Measurements from ENCODE around the gene ZNF385C.

The ZNF385C gene

DNA sequence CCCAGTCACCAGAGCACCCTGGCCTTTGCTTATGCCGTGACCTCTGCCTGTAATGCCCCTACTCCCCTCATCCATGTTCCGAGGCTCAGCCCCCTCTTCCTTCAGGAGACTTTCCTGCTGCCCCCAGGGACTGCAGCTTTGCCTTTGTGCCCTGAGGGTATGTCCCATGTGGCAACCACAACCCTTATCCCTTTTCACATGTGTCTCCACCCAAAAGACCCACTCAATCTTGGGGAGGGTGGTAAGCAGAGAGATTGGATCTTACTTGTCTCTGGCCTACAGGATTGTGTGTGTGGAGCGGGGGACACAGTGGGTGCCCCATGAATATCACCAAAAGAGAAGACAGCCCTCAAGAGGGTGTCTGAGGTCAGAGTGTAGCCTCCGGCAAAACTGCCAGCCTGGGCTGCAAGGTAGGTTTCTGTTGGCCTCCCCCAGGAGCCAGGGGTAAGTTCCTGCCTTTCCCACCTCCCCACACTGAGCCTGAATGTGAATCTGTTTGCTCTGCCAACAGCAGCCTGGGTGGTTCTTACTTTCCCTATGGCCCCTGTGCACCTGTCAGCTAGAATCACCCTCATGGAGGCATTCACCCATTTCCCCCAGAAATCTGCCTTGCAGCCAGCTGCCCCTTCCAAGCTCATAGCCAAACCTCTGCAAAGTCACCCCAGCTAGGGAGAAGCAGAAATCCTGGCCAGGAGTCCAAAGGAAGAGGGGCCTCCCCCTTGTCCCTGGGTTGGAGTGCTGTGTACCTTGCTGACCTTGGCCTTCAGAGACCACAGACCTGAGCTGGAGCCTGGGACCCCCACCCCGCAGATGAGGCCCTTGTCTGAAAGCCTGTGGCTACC, 36.4 kb downstream of the ZNF385C start:
- TF ChIP-seq, protein P1, sequence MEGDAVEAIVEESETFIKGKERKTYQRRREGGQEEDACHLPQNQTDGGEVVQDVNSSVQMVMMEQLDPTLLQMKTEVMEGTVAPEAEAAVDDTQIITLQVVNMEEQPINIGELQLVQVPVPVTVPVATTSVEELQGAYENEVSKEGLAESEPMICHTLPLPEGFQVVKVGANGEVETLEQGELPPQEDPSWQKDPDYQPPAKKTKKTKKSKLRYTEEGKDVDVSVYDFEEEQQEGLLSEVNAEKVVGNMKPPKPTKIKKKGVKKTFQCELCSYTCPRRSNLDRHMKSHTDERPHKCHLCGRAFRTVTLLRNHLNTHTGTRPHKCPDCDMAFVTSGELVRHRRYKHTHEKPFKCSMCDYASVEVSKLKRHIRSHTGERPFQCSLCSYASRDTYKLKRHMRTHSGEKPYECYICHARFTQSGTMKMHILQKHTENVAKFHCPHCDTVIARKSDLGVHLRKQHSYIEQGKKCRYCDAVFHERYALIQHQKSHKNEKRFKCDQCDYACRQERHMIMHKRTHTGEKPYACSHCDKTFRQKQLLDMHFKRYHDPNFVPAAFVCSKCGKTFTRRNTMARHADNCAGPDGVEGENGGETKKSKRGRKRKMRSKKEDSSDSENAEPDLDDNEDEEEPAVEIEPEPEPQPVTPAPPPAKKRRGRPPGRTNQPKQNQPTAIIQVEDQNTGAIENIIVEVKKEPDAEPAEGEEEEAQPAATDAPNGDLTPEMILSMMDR (conservative IDR thresholded peaks at IDR 0.05; ENCODE audit: low read depth) = no peak
- DNase-seq (ENCODE audit: low spot score) = no peak
- H3K27ac ChIP-seq = no peak overlapping the region
- CTCF ChIA-PET = no interaction called here
- POLR2A ChIA-PET (ENCODE audit: low non-redundant PET) = no interaction called here

DNA sequence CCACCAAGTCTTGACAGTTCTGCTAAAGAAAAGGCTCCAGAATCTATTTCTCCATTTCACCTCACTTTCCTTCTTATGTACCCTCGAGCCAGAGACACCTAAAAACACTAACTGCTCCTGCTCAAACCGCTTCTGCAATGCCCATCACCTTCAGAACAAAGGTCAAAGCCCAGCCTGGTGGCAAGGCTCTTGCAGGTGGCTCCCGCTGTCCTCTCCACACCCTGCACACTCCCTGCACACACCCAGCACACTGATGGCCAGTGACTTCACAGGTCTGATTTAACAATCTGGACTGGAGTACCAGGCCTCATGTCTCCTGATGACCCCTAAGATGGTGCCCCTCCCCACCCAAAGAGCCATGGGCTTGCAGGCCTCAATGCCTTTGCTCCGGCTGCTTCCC, 38.0 kb downstream of the ZNF385C start:
- POLR2A ChIA-PET (ENCODE audit: low non-redundant PET) = no interaction called here
- DNase-seq (ENCODE audit: low spot score) = no peak
- CTCF ChIA-PET = interaction anchor here (0.6 to 2.2 kb wide), 2 partner anchors 8 to 447 kb away, joined by 5 to 6 read pairs; no protein-coding TSS in a partner anchor
- no peak overlapping the region for H3K27ac ChIP-seq
- TF ChIP-seq, protein P1 (conservative IDR thresholded peaks at IDR 0.05; ENCODE audit: low read depth) = no peak

DNA sequence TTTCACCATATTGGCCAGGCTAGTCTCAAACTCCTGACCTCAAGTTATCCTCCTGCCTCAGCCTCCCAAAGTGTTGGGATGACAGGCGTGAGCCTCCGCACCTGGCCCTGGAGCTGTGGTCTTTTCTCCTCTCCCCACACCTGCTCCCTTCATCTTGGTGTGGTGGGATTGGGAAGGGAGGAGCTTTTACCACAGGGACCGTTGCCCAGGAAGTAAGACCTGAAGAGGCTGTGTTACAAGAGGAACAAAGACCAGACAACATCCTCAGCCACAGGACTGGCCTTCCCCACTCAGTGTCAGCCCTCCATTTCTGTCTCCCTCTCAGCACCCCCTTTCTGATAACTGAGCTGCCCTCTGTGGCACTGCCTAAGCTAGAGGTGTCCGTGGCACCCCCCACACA, 38.5 kb downstream of the ZNF385C start:
- DNase-seq (ENCODE audit: low spot score) = no peak
- CTCF ChIA-PET = interaction anchor here (2.2 kb wide), 1 partner anchor 8 kb away, joined by 5 read pairs; no protein-coding TSS in a partner anchor
- POLR2A ChIA-PET (ENCODE audit: low non-redundant PET) = no interaction called here
- no peak overlapping the region for H3K27ac ChIP-seq
- TF ChIP-seq, protein P1 (conservative IDR thresholded peaks at IDR 0.05; ENCODE audit: low read depth) = no peak

DNA sequence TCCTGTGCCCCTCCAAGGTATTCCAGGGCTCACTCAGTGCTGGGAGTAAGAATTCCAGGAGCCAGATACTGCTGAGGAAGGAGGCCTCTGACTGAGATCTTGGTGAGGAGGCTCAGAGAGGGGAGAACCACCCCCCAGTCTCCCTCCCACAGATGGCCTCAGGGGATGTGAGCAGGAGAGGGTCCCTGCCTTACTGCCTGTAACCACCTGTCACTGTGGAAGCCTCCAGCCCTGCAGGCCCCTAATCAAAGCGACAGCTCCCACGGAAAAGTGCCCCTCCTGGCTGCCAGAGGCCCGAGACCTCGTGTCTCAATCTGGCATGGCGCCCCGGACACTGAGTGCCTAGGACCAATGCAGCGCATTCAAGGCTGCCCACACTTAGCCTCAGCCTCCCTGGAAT, 40.2 kb downstream of the ZNF385C start:
- no peak overlapping the region for H3K27ac ChIP-seq
- ChIA-PET POLR2A (ENCODE audit: low non-redundant PET) (no interaction called here), CTCF (interaction anchor here (2.2 kb wide), 1 partner anchor 10 kb away, joined by 5 read pairs; no protein-coding TSS in a partner anchor)
- no peak for DNase-seq (ENCODE audit: low spot score)
- TF ChIP-seq, protein P1 (conservative IDR thresholded peaks at IDR 0.05; ENCODE audit: low read depth) = no peak

DNA sequence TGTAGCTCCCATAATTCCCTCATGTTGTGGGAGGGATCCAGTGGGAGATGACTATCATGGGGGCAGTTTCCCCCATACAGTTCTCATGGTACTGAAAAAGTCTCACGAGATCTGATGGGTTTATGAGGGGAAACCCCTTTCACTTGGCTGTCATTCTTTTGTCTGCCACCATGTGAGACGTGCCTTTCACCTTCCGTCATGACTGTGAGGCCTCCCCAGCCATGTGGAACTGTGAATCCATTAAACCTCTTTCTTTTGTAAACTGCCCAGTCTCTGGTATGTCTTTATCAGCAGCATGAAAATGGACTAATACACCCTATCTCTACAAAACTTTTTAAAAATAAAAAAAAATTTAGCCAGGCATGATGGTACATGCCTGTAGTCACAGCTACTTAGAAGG, 41.6 kb downstream of the ZNF385C start:
- CTCF ChIA-PET = interaction anchor here (0.6 kb wide), 1 partner anchor 343 kb away, joined by 5 read pairs; no protein-coding TSS in a partner anchor
- POLR2A ChIA-PET (ENCODE audit: low non-redundant PET) = no interaction called here
- TF ChIP-seq, protein P1 (conservative IDR thresholded peaks at IDR 0.05; ENCODE audit: low read depth) = no peak
- DNase-seq (ENCODE audit: low spot score) = no peak
- no peak overlapping the region for H3K27ac ChIP-seq

DNA sequence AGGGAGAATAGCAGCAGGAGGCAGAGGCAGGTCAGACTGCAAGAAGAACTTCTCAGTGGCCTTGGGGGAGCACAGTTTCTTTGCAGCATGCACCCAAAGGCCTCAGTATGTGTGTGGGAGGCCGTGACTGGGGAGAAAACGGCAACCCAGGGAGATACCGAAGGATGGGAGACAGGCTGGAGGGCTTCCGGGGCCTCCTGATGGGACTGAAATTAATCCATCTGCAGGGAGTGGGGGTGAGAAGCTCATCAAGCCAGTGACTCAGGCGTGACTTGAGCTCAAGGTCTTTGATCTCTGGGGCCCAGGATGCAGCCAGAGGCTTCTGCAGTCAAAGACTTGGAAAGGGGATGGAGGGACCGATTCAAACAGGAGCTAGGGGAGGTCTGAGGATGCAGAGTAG, 42.8 kb downstream of the ZNF385C start:
- CTCF ChIA-PET = interaction anchor here (0.6 to 0.7 kb wide), 3 partner anchors 12 to 58 kb away, joined by 3 to 4 read pairs (median 3); no protein-coding TSS in a partner anchor
- POLR2A ChIA-PET (ENCODE audit: low non-redundant PET) = interaction anchor here (0.7 kb wide), 1 partner anchor 98 kb away, joined by 3 read pairs; no protein-coding TSS in a partner anchor
- H3K27ac ChIP-seq = no peak overlapping the region
- TF ChIP-seq, protein P1 (conservative IDR thresholded peaks at IDR 0.05; ENCODE audit: low read depth) = no peak
- no peak for DNase-seq (ENCODE audit: low spot score)
